Right lobe of liver (tissue), 4 donors: Measurements from ENCODE around the gene CSF1.

Source experiments
- CTCF ChIP-seq, 4 donors: fragments of 200-600 bp in 3 of 4; fragments of 450-650 bp in 1 of 4; IDR thresholded peaks; one replicate each; pipeline versions ENCODE4 v1.5.1 to v1.8.0; 2016 to 2022; ENCODE audit warnings: antibody characterized with exemption in 4 of 4, mild to moderate bottlenecking in 2 of 4
- POLR2A ChIP-seq: fragments of 450-650 bp; IDR thresholded peaks from one replicate; pipeline ENCODE4 v1.6.1; 2017; ENCODE audit warnings: antibody characterized with exemption, mild to moderate bottlenecking
- donor health status: DM: no; HTN: no; CAD: no.
- donor health status: DM: no; HTN: no; CAD: no.
- donor health status: DM: no; HTN: yes; CAD: no.

- no peak for TF ChIP-seq POLR2A
- no peak for TF ChIP-seq CTCF (IDR thresholded peaks at IDR 0.05)
These were observed 29.4 kb upstream of the CSF1 start for GRCh38 chr1:109880971-109881894.
